NB4 (cell line): ENCODE measurements around the gene MBD5.

Experiments
- MYC ChIP-seq: IDR thresholded peaks from 2 replicates; pipeline ENCODE4 v1.6.1; 2011; ENCODE audit warnings: low read depth, low read length
- POLR2A ChIP-seq: IDR thresholded peaks from 2 replicates; pipeline ENCODE4 v1.6.1; 2011; ENCODE audit warnings: mild to moderate bottlenecking; ENCODE audit not compliant: insufficient read length; ENCODE audit errors: extremely low read depth
- TF ChIP-seq, protein P1 (sequence below): IDR thresholded peaks from one replicate; pipeline ENCODE4 v1.5.1; 2012; ENCODE audit warnings: low read depth, low read length
- TF ChIP-seq, protein P2 (sequence below): IDR thresholded peaks from 2 replicates; pipeline ENCODE4 v1.6.1; 2011; ENCODE audit warnings: low read depth, low read length

- TF ChIP-seq, protein P1, sequence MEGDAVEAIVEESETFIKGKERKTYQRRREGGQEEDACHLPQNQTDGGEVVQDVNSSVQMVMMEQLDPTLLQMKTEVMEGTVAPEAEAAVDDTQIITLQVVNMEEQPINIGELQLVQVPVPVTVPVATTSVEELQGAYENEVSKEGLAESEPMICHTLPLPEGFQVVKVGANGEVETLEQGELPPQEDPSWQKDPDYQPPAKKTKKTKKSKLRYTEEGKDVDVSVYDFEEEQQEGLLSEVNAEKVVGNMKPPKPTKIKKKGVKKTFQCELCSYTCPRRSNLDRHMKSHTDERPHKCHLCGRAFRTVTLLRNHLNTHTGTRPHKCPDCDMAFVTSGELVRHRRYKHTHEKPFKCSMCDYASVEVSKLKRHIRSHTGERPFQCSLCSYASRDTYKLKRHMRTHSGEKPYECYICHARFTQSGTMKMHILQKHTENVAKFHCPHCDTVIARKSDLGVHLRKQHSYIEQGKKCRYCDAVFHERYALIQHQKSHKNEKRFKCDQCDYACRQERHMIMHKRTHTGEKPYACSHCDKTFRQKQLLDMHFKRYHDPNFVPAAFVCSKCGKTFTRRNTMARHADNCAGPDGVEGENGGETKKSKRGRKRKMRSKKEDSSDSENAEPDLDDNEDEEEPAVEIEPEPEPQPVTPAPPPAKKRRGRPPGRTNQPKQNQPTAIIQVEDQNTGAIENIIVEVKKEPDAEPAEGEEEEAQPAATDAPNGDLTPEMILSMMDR, result peak; percentile 34
- no peak for TF ChIP-seq POLR2A
- TF ChIP-seq, protein P2, sequence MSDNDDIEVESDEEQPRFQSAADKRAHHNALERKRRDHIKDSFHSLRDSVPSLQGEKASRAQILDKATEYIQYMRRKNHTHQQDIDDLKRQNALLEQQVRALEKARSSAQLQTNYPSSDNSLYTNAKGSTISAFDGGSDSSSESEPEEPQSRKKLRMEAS, result no peak
- TF ChIP-seq MYC, result no peak
These were observed 180.4 kb downstream of the MBD5 start for GRCh38 chr2:148201075-148202004.
